Measurements from ENCODE around the gene PSAPL1. TPM values are rescaled to one million over a fixed set of nuclear protein-coding genes. Genes with fewer than 3 reads are reported as not detected.

Gene PSAPL1
- total RNA-seq, 1 experiment from 2014 or later = not detected

- H3K4me3 ChIP-seq (ENCODE audit: low read depth, low read length, poor library complexity, severe bottlenecking) = no peak overlapping the region
- H3K27me3 ChIP-seq (replicated peaks; ENCODE audit: insufficient read depth, low read depth, low read length, poor library complexity) = no peaks in the 10 kb centered on the region
- POLR2A ChIA-PET (ENCODE audit: low non-redundant PET) = interaction anchor here (0.6 kb wide), 1 partner anchor 123 kb away, joined by 9 read pairs; no protein-coding TSS in a partner anchor
- H3K27ac ChIP-seq (ENCODE audit: low read depth, low read length, poor library complexity, severe bottlenecking) = no peak overlapping the region
- H3K4me1 ChIP-seq (ENCODE audit: insufficient read depth, low read length, poor library complexity, severe bottlenecking) = no peaks in the 10 kb centered on the region
- CTCF ChIA-PET = no interaction called here
- DNase-seq (ENCODE audit: low spot score) = no peak
- H3K36me3 ChIP-seq (ENCODE audit: insufficient read depth, low read length, poor library complexity, severe bottlenecking) = no peaks in the 10 kb centered on the region
- intact Hi-C loops (cut with micrococcal nuclease; ENCODE audit: unreplicated experiment) = no loop called here
- no TSS peak for BruUV-seq (replicated peaks)
- TF ChIP-seq CTCF (conservative IDR thresholded peaks at IDR 0.05; ENCODE audit: low read depth, low read length) (no peak), EZH2 (IDR thresholded peaks at IDR 0.05; ENCODE audit: borderline replicate concordance, low read depth, low read length, poor library complexity, severe bottlenecking) (no peak)
- H3K9me3 ChIP-seq (ENCODE audit: low read depth, low read length, poor library complexity, severe bottlenecking) = no peaks in the 10 kb centered on the region
Observed at GRCh38 chr4:7422151-7422897, 12.4 kb downstream of the PSAPL1 start.

GRCh38 chr4:7421356-7422150 is 13.2 kb downstream of the PSAPL1 start:
- intact Hi-C loops (cut with micrococcal nuclease; ENCODE audit: unreplicated experiment) = no loop called here
- CTCF ChIA-PET = no interaction called here

GRCh38 chr4:7420661-7421040 is 14.1 kb downstream of the PSAPL1 start:
- no peak for DNase-seq (ENCODE audit: low spot score)
- Histone ChIP-seq H3K4me1 (ENCODE audit: insufficient read depth, low read length, poor library complexity, severe bottlenecking) (no peaks in the 10 kb centered on the region), H3K9me3 (ENCODE audit: low read depth, low read length, poor library complexity, severe bottlenecking) (no peaks in the 10 kb centered on the region), H3K4me3 (ENCODE audit: low read depth, low read length, poor library complexity, severe bottlenecking) (no peak overlapping the region), H3K36me3 (ENCODE audit: insufficient read depth, low read length, poor library complexity, severe bottlenecking) (no peaks in the 10 kb centered on the region), H3K27me3 (replicated peaks; ENCODE audit: insufficient read depth, low read depth, low read length, poor library complexity) (no peaks in the 10 kb centered on the region), H3K27ac (ENCODE audit: low read depth, low read length, poor library complexity, severe bottlenecking) (no peak overlapping the region)
- intact Hi-C loops (cut with micrococcal nuclease; ENCODE audit: unreplicated experiment) = no loop called here
- BruUV-seq (replicated peaks) = no TSS peak
- ChIA-PET CTCF (no interaction called here), POLR2A (ENCODE audit: low non-redundant PET) (no interaction called here)
- TF ChIP-seq EZH2 (IDR thresholded peaks at IDR 0.05; ENCODE audit: borderline replicate concordance, low read depth, low read length, poor library complexity, severe bottlenecking) = no peak

More at GRCh38 chr4:7421356-7422150, 13.2 kb downstream of the PSAPL1 start:
- BruUV-seq (replicated peaks) = no TSS peak
- DNase-seq (ENCODE audit: low spot score) = no peak
- Histone ChIP-seq H3K36me3 (ENCODE audit: insufficient read depth, low read length, poor library complexity, severe bottlenecking) (no peaks in the 10 kb centered on the region), H3K4me3 (ENCODE audit: low read depth, low read length, poor library complexity, severe bottlenecking) (no peak overlapping the region), H3K27ac (ENCODE audit: low read depth, low read length, poor library complexity, severe bottlenecking) (no peak overlapping the region), H3K4me1 (ENCODE audit: insufficient read depth, low read length, poor library complexity, severe bottlenecking) (no peaks in the 10 kb centered on the region), H3K27me3 (replicated peaks; ENCODE audit: insufficient read depth, low read depth, low read length, poor library complexity) (no peaks in the 10 kb centered on the region), H3K9me3 (ENCODE audit: low read depth, low read length, poor library complexity, severe bottlenecking) (no peaks in the 10 kb centered on the region)
- POLR2A ChIA-PET (ENCODE audit: low non-redundant PET) = no interaction called here
- no peak for TF ChIP-seq CTCF (conservative IDR thresholded peaks at IDR 0.05; ENCODE audit: low read depth, low read length)
- TF ChIP-seq EZH2 (IDR thresholded peaks at IDR 0.05; ENCODE audit: borderline replicate concordance, low read depth, low read length, poor library complexity, severe bottlenecking) = no peak
